Astrocyte of the cerebellum (primary cell): Measurements from ENCODE around the gene RFXANK.

Experiments
- DNase-seq: peaks from one replicate; pipeline ENCODE4 v3.0.0-alpha.2; 2011; ENCODE audit warnings: low read depth
- H3K4me3 ChIP-seq: 2 replicates; pipeline ENCODE4 v1.5.1; 2011; ENCODE audit warnings: mild to moderate bottlenecking, low read depth, low read length, moderate library complexity
- CTCF ChIP-seq: IDR thresholded peaks from 2 replicates; pipeline ENCODE4 v1.5.1; 2012; ENCODE audit warnings: low read length, low read depth, moderate library complexity, mild to moderate bottlenecking; ENCODE audit errors: missing control alignments
- in situ Hi-C: cut with HindIII; loops from 2 replicates; pipeline ENCODE4 v1.10.0; 2017; ENCODE audit warnings: low sequenced_read_pairs

The RFXANK gene

DNA sequence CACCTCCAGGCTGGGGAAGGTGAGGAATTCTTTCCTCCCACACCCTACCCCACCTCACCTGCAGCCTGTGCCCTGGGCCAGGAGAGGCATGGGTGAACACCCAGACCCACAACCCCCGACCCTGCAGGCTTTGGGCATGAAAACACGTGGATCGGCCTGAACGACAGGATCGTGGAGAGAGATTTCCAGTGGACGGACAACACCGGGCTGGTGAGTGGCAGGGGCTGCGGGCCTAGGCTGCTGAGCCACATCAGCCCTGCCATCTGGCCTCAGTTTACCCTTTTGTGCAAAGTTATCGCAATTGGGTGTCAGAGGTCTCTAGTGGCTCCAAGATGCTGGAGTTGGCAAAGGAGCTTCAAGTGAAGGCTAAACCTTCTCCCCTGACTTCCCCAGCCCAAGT is 48.4 kb downstream of the RFXANK start:
- in situ Hi-C loops = no loop called here
- TF ChIP-seq CTCF = no peak
- no peak for DNase-seq
- H3K4me3 ChIP-seq = no peak overlapping the region

DNA sequence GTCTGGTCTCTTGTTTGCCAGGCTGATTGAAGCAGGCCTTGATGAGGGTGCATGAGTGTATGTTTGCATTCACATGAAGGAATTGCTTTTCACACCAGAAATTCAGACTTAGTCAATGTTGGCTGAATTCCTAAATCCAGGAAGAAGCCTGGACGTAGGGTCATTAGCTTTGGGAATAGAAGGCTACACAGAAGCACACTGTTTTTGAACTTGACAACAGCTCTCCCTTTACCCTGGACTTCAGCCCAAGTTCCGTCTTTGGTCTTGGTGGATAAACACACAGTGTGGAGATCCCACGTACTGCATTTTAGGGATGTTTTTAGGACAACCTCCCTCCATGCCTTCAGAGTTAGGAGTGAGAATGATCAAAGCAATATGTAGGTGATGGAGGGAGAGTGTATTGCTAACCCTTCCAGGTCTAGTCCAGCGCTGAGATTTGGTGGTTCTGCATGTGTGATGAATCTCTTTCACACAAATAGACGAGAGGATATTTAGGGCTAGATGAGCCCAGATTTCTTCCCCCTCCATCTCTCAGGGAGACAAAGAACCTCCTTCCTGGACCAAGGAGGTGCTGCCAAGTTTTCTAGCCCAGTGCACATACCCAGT is 58.2 kb downstream of the RFXANK start:
- H3K4me3 ChIP-seq = no peak overlapping the region
- TF ChIP-seq CTCF = no peak
- no peak for DNase-seq
- in situ Hi-C loops = no loop called here
